GM18873 (cell line): ENCODE data around the gene NR6A1.
"Not testable (repeated sequence)": the region's sequence is repeated elsewhere in the genome, so short reads cannot be mapped to it uniquely, and the experiment has no call there.

Experiments used
- ATAC-seq: cut with Tn5 transposase; IDR thresholded peaks from one replicate; pipeline ENCODE4 v1.9.1; 2021; ENCODE audit warnings: mild to moderate bottlenecking, moderate library complexity, moderate number of reproducible peaks; ENCODE audit not compliant: unreplicated experiment, low FRiP score

Gene NR6A1

GRCh38 chr9:124762633-124763032, 8.5 kb downstream of the NR6A1 start:
- ATAC-seq = no peak

GRCh38 chr9:124761710-124762109, 9.4 kb downstream of the NR6A1 start:
- no peak for ATAC-seq

- ATAC-seq = no peak
These were observed 9.9 kb downstream of the NR6A1 start for GRCh38 chr9:124761196-124761595.

- ATAC-seq = no peak
These were observed 10.4 kb downstream of the NR6A1 start for GRCh38 chr9:124760719-124761118.

- no peak for ATAC-seq
These were observed 11.8 kb downstream of the NR6A1 start for GRCh38 chr9:124759327-124759726.

GRCh38 chr9:124758691-124759090, 12.4 kb downstream of the NR6A1 start:
- ATAC-seq = no peak

- ATAC-seq = no peak
These were observed 13.1 kb downstream of the NR6A1 start for GRCh38 chr9:124758061-124758460.

- ATAC-seq = no peak
These were observed 13.5 kb downstream of the NR6A1 start for GRCh38 chr9:124757616-124758015.

GRCh38 chr9:124756011-124756410, 15.1 kb downstream of the NR6A1 start:
- no peak for ATAC-seq

GRCh38 chr9:124755061-124755460, 16.1 kb downstream of the NR6A1 start:
- no peak for ATAC-seq

GRCh38 chr9:124754289-124754688, 16.8 kb downstream of the NR6A1 start:
- no peak for ATAC-seq

GRCh38 chr9:124752967-124753366, 18.1 kb downstream of the NR6A1 start:
- no peak for ATAC-seq

GRCh38 chr9:124749781-124750180, 21.3 kb downstream of the NR6A1 start:
- ATAC-seq = no peak

GRCh38 chr9:124749284-124749683, 21.8 kb downstream of the NR6A1 start:
- no peak for ATAC-seq

- ATAC-seq = no peak
These were observed 24.0 kb downstream of the NR6A1 start for GRCh38 chr9:124747065-124747464.

GRCh38 chr9:124743686-124744348, 27.3 kb downstream of the NR6A1 start:
- no peak for ATAC-seq

GRCh38 chr9:124742940-124743339, 28.2 kb downstream of the NR6A1 start:
- no peak for ATAC-seq

- ATAC-seq = no peak
These were observed 29.4 kb downstream of the NR6A1 start for GRCh38 chr9:124741662-124742061.

- ATAC-seq = no peak
These were observed 30.0 kb downstream of the NR6A1 start for GRCh38 chr9:124741149-124741548.

- ATAC-seq = no peak
These were observed 31.8 kb downstream of the NR6A1 start for GRCh38 chr9:124739360-124739759.

GRCh38 chr9:124738075-124738474, 33.0 kb downstream of the NR6A1 start:
- ATAC-seq = not testable (repeated sequence)

- no peak for ATAC-seq
These were observed 36.0 kb downstream of the NR6A1 start for GRCh38 chr9:124735121-124735520.

GRCh38 chr9:124734741-124735083, 36.4 kb downstream of the NR6A1 start:
- not testable (repeated sequence) for ATAC-seq
